OCI-LY7 (cell line): ENCODE data around the gene PARP12.

ENCODE experiments used
- CTCF ChIP-seq: fragments of 200-600 bp; sonication (generic); conservative IDR thresholded peaks from 2 replicates; pipeline ENCODE4 v1.5.1; 2014; ENCODE audit warnings: mild to moderate bottlenecking, antibody characterized with exemption, low read length, moderate library complexity, mixed read lengths
- EZH2phosphoT487 ChIP-seq: fragments of 200-600 bp; sonication (generic); IDR thresholded peaks from 2 replicates; pipeline ENCODE4 v1.6.1; 2018; ENCODE audit warnings: low read depth, borderline replicate concordance, mild to moderate bottlenecking, mixed run types, antibody characterized with exemption, low read length, moderate library complexity, mixed read lengths

DNA sequence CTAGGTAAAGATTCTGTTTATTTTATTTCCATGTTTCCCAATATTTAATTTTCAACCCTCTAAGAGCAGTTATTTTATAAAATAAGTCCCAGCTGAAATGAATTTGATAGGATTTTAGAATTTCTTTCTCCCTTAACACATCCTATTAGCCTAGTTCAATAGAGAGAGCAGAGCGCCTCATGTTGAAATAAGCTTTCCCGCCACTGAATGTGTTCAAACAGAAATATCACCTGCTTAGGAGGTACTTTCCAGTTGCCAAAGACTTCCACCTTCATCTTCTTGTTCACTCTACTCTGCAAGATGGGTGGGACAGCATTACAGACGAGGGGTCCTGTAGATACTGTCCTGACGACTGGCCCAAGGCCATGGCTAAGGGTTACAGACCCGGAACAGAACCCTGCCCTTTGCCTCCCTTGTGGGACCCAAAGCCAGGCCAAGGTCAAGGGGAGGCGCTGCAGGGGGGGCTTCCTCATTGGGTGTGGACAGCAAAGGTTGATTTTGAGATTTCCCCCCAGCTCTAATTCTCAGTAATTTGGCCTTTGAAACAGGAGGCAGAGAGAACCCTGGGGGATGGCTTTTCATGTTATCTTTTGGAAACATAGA lies 62.0 kb downstream of the PARP12 start:
- TF ChIP-seq CTCF = no peak
- TF ChIP-seq EZH2phosphoT487 = no peak
